Heart right ventricle (tissue), 16 donors: ENCODE results near the gene ATP11A. TPM values are rescaled to one million over a fixed set of nuclear protein-coding genes. Genes with fewer than 3 reads are reported as not detected.

Source experiments
- ATAC-seq, 8 donors: fragments of 200-7000 bp; cut with Tn5 transposase; one replicate each; pipeline ENCODE4 v1.9.1; 2020; ENCODE audit warnings: mild to moderate bottlenecking in 8 of 8, moderate library complexity in 8 of 8, moderate number of reproducible peaks in 1 of 8
- DNase-seq, 2 donors: peaks; one replicate each; pipeline ENCODE4 v3.0.0-alpha.2; 2020
- H3K27ac ChIP-seq, 10 donors: fragments of 200-600 bp; sonication (generic) in 2 of 10; one replicate each; pipeline versions ENCODE4 v1.5.0 to v1.8.0; 2020 to 2022; ENCODE audit warnings: mild to moderate bottlenecking in 3 of 10
- H3K27me3 ChIP-seq, 7 donors: fragments of 200-600 bp; one replicate each; pipeline ENCODE4 v1.8.0; 2021 to 2022; ENCODE audit warnings: mild to moderate bottlenecking in 2 of 7
- H3K36me3 ChIP-seq, 9 donors: fragments of 200-600 bp; sonication (generic) in 1 of 9; one replicate each; pipeline versions ENCODE4 v1.5.0 to v1.8.0; 2020 to 2022; ENCODE audit warnings: mild to moderate bottlenecking in 2 of 9
- H3K4me1 ChIP-seq, 9 donors: fragments of 200-600 bp; sonication (generic) in 1 of 9; one replicate each; pipeline versions ENCODE4 v1.5.0 to v1.8.0; 2020 to 2022; ENCODE audit warnings: mild to moderate bottlenecking in 4 of 9
- H3K4me3 ChIP-seq, 10 donors: fragments of 200-600 bp; sonication (generic) in 2 of 10; one replicate each; pipeline versions ENCODE4 v1.5.0 to v1.8.0; 2020 to 2022; ENCODE audit warnings: mild to moderate bottlenecking in 7 of 10, moderate library complexity in 2 of 10
- H3K9me3 ChIP-seq, 11 donors: fragments of 200-600 bp in 10 of 11; sonication (generic) in 2 of 11; one replicate each; pipeline versions ENCODE4 v1.5.0 to v1.8.0; 2013 to 2022; ENCODE audit warnings: mild to moderate bottlenecking in 2 of 11, control low read depth in 1 of 11, moderate library complexity in 1 of 11
- CTCF ChIP-seq, 9 donors: fragments of 200-600 bp; sonication (generic) in 2 of 9; IDR thresholded peaks; one replicate each; pipeline versions ENCODE4 v1.5.0 to v1.8.0; 2021 to 2022; ENCODE audit warnings: antibody characterized with exemption in 9 of 9, mild to moderate bottlenecking in 5 of 9, moderate library complexity in 1 of 9
- WGBS, 2 donors: extraction: QIAGEN DNeasy Blood & Tissue Kit; methylation state at CpG; one replicate each; pipeline ENCODE4 v1.1.7; 2013; ENCODE audit warnings: inconsistent platforms in 1 of 2; 5-methylcytosine and 5-hydroxymethylcytosine counted together
- intact Hi-C, 10 donors: fragments of 100-400 bp; cut with DNase I; formaldehyde crosslinking; loops; one replicate each; pipeline versions ENCODE4 v1.11.1 to v1.14.2; 2022
- polyA plus RNA-seq, 2 donors: library from polyadenylated mRNA; stranded (reverse); fragments of 200-250 nt; gene quantifications; one replicate each; pipeline ENCODE4 v1.2.3, GENCODE V29; 2013
- total RNA-seq, 10 donors: library from RNA; stranded (reverse); fragmentation: NEBNext Ultra II Directional in 3 of 10; extraction: Animal tissue kit (Norgen Biotek cat#: 25700) in 3 of 10; gene quantifications; one replicate each; pipeline versions ENCODE4 v1.2.1 to v1.2.4, GENCODE V29; 2021 to 2023
- donor health status: Arrhythmogenic right ventricular cardiomyopathy.
- donor health status: ischemic (EF 13 %, LVEDD 7.1; RV severe dilation, severe dysfunction).
- donor health status: healthy with polysubstance abuse.
- donor health status: DM: no; HTN: yes; CAD: no.
- donor health status: DM: no; HTN: no; CAD: no.
- donor health status: ischemic (EF 25% LVEDD 6.9; RV normal size, moderate dysfunction).
- donor health status: ischemic (EF 25% LVEDD 5.7; RV mildly dilated, moderate dysfunction).
- donor health status: healthy.
- donor health status: DM: yes; HTN: yes; CAD: no.
- donor health status: Ischemic cardiomyopathy.
- donor health status: ischemic (EF 35%, LVEDD 5.7; RV mildly dilated, moderate dysfunction).
- donor health status: nonischemic (EF 11% LVEDD 7.7; RV severe dilation, severe dysfunction).
- donor health status: DM: yes; HTN: yes; CAD: no.
- donor health status: PGD.
- donor health status: ischemic (EF 29% LVEDD 5.4; RV normal size, mild dysfunction).
- donor health status: nonischemic (EF 23%, LVEDD 6.1; RV moderate dilation, normal function).

The ATP11A gene
- total and polyA plus RNA-seq, 12 donors, result 20.0 to 164 (median 107) TPM

- intact Hi-C loops, result no loop called here
- Histone ChIP-seq H3K27ac (peak overlapping the region in 3 of 10 donors; percentile 3 to 26 (median 17)), H3K4me1 (peaks cover 8 to 41% (median 27%) of the 10 kb centered on the region in 9 donors)
Observed at GRCh38 chr13:112748947-112749735, 59.3 kb downstream of the ATP11A start.

GRCh38 chr13:112750570-112750969, 60.7 kb downstream of the ATP11A start:
- Histone ChIP-seq H3K4me1 (peaks cover 2 to 31% (median 22%) of the 10 kb centered on the region in 9 donors), H3K9me3 (peaks cover 0 to 5% (median 0%) of the 10 kb centered on the region in 11 donors), H3K27ac (no peak overlapping the region), H3K4me3 (no peak overlapping the region), H3K36me3 (no peaks in the 10 kb centered on the region), H3K27me3 (no peaks in the 10 kb centered on the region)
- no peak for TF ChIP-seq CTCF (IDR thresholded peaks at IDR 0.05)
- WGBS, 2 donors, result 93% methylated on average over 10 of the region's 10 CpGs
- DNase-seq (no peak), ATAC-seq (no peak)
- intact Hi-C loops, result no loop called here

More at GRCh38 chr13:112748947-112749735, 59.3 kb downstream of the ATP11A start:
- TF ChIP-seq CTCF (IDR thresholded peaks at IDR 0.05), result peak in 3 of 9 donors; percentile 16 to 26 (median 25)
- Histone ChIP-seq H3K9me3 (no peaks in the 10 kb centered on the region), H3K36me3 (no peaks in the 10 kb centered on the region), H3K4me3 (no peak overlapping the region), H3K27me3 (no peaks in the 10 kb centered on the region)
- DNase-seq (peak in 1 of 2 donors; percentile 69), ATAC-seq (peak; percentile 59 to 82 (median 74))
- 57 to 68% methylated on average over 18 of the region's 18 CpGs for WGBS, 2 donors

DNA sequence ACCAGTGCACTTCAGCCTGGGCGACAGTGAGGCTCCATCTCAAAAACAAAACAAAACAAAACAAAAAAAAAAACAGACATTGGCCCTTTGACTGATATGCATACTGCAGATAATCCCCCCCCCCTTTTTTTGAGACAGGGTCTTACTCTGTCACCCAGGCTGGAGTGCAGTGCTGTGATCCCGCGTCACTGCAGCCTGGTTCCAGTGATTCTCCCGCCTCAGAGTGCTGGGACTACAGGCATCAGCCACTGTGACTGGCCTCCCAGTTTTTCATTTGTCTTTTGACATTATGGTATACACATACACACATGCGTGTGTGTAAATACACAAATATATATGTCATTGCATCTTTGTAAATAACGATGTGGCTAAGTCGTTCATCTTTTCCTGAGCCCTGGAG, 61.8 kb downstream of the ATP11A start:
- Histone ChIP-seq H3K36me3 (no peaks in the 10 kb centered on the region), H3K27me3 (no peaks in the 10 kb centered on the region), H3K27ac (no peak overlapping the region), H3K4me3 (no peak overlapping the region), H3K9me3 (peaks cover 0 to 5% (median 0%) of the 10 kb centered on the region in 11 donors), H3K4me1 (peaks cover 2 to 31% (median 22%) of the 10 kb centered on the region in 9 donors)
- ATAC-seq (no peak), DNase-seq (no peak)
- WGBS, 2 donors, result 96 to 97% methylated on average over 7 of the region's 7 CpGs
- TF ChIP-seq CTCF (IDR thresholded peaks at IDR 0.05), result no peak
- intact Hi-C loops, result no loop called here

DNA sequence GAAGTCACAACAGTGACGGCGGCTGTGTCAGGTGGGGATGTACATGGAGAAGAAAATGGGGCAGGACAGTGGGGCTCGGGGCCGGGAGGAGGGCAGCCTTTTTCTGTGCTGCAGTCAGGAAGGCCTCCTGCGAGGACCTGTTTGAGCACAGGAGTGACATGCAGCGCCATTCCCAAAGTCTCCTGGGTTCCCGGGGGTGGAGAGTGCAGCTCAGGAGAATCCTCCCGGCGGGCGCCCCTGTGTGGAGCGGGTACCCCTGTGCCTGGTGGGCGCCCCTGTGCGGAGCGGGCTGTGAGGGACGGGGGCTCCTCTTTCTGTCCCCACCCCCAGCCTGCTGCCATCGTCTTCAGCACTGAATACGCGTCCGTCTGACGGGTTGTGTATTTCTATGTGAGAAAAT, 62.4 kb downstream of the ATP11A start:
- Histone ChIP-seq H3K4me3 (no peak overlapping the region), H3K36me3 (no peaks in the 10 kb centered on the region), H3K27me3 (no peaks in the 10 kb centered on the region), H3K27ac (no peak overlapping the region), H3K9me3 (peaks cover 0 to 5% (median 0%) of the 10 kb centered on the region in 11 donors), H3K4me1 (peaks cover 2 to 31% (median 22%) of the 10 kb centered on the region in 9 donors)
- DNase-seq (no peak), ATAC-seq (no peak)
- no peak for TF ChIP-seq CTCF (IDR thresholded peaks at IDR 0.05)
- WGBS, 2 donors, result 89 to 92% methylated on average over 20 of the region's 20 CpGs
- intact Hi-C loops, result no loop called here
